H1 (cell line): ENCODE results near the gene RHOV.

Source experiments
- ATF2 ChIP-seq: IDR thresholded peaks from 2 replicates; pipeline ENCODE4 v1.6.1; 2012; ENCODE audit warnings: low read length, inconsistent platforms
- ATF3 ChIP-seq: IDR thresholded peaks from 2 replicates; pipeline ENCODE4 v1.6.1; 2011; ENCODE audit warnings: low read depth, mild to moderate bottlenecking, low read length; ENCODE audit not compliant: insufficient read depth
- BRCA1 ChIP-seq: IDR thresholded peaks from 2 replicates; pipeline ENCODE4 v1.6.1; 2012; ENCODE audit warnings: low read depth, low read length, improper control_type of control experiment
- CBX8 ChIP-seq: fragments of 300-800, 300-1000 bp; sonication (generic); IDR thresholded peaks from 2 replicates; pipeline ENCODE4 v1.7.1; 2016; ENCODE audit warnings: low read depth, low read length, borderline replicate concordance
- CTCF ChIP-seq, 3 experiments: IDR thresholded peaks; 1 replicate in 2 of 3; 2 replicates in 1 of 3; pipeline versions ENCODE4 v1.5.1 to v1.6.1; 2011; ENCODE audit warnings: low read length in 3 of 3, mild to moderate bottlenecking in 3 of 3, inconsistent platforms in 2 of 3, low read depth in 1 of 3, moderate library complexity in 1 of 3; ENCODE audit not compliant: insufficient read depth in 1 of 3; ENCODE audit errors: control extremely low read depth in 1 of 3
- NRF1 ChIP-seq: IDR thresholded peaks from 2 replicates; pipeline ENCODE4 v1.6.1; 2011; ENCODE audit warnings: mild to moderate bottlenecking, low read depth, low read length, improper control_type of control experiment
- POLR2A ChIP-seq, 2 experiments: IDR thresholded peaks; 1 replicate in 1 of 2; 2 replicates in 1 of 2; pipeline ENCODE4 v1.6.1; 2011; ENCODE audit warnings: low read depth in 2 of 2, low read length in 2 of 2, mild to moderate bottlenecking in 2 of 2; ENCODE audit errors: control extremely low read depth in 1 of 2
- RAD21 ChIP-seq, 2 experiments: IDR thresholded peaks in 1 of 2; conservative IDR thresholded peaks in 1 of 2; 2 replicates each; pipeline ENCODE4 v1.6.1; 2011; ENCODE audit warnings: low read depth in 2 of 2, low read length in 2 of 2, improper control_type of control experiment in 1 of 2, inconsistent platforms in 1 of 2, mild to moderate bottlenecking in 1 of 2, moderate library complexity in 1 of 2
- RFX5 ChIP-seq: IDR thresholded peaks from 2 replicates; pipeline ENCODE4 v1.6.1; 2011; ENCODE audit warnings: low read depth, low read length, improper control_type of control experiment, borderline replicate concordance
- SIN3A ChIP-seq, 2 experiments: IDR thresholded peaks in 1 of 2; conservative IDR thresholded peaks in 1 of 2; 2 replicates each; pipeline ENCODE4 v1.6.1; 2011 to 2012; ENCODE audit warnings: low read length in 2 of 2, improper control_type of control experiment in 1 of 2, low read depth in 1 of 2, mild to moderate bottlenecking in 1 of 2
- TEAD4 ChIP-seq: IDR thresholded peaks from 2 replicates; pipeline ENCODE4 v1.6.1; 2012; ENCODE audit warnings: low read depth, low read length, inconsistent platforms, mixed read lengths

- TF ChIP-seq RAD21 (IDR thresholded peaks at IDR 0.05 in 1 of 2, conservative IDR thresholded peaks at IDR 0.05 in 1 of 2; ENCODE audit: low read depth in 2 of 2, low read length in 2 of 2): no peak
- no peak for TF ChIP-seq BRCA1
- no peak for TF ChIP-seq CTCF (IDR thresholded peaks at IDR 0.05; ENCODE audit: control extremely low read depth in 1 of 3, insufficient read depth in 1 of 3, low read depth in 1 of 3, low read length in 3 of 3)
- no peak for TF ChIP-seq NRF1
- no peak for TF ChIP-seq CBX8
- no peak for TF ChIP-seq ATF2
- no peak for TF ChIP-seq TEAD4
- TF ChIP-seq SIN3A (conservative IDR thresholded peaks at IDR 0.05 in 1 of 2, IDR thresholded peaks at IDR 0.05 in 1 of 2; ENCODE audit: low read depth in 1 of 2, low read length in 2 of 2): no peak
- TF ChIP-seq POLR2A (IDR thresholded peaks at IDR 0.05; ENCODE audit: control extremely low read depth in 1 of 2, low read depth in 2 of 2, low read length in 2 of 2): no peak
- TF ChIP-seq ATF3: no peak
- TF ChIP-seq RFX5: no peak
Observed at GRCh38 chr15:40870716-40871115, 3.3 kb downstream of the RHOV start.
